Fibroblast of lung (primary cell): ENCODE data around the gene SERP1. TPM values are rescaled to one million over a fixed set of nuclear protein-coding genes. Genes with fewer than 3 reads are reported as not detected.
"Not testable (repeated sequence)": the region's sequence is repeated elsewhere in the genome, so short reads cannot be mapped to it uniquely, and the experiment has no call there.

Source experiments
- DNase-seq, 2 donors: peaks; one replicate each; pipeline versions ENCODE4 v3.0.0 to v3.0.0-alpha.2; 2010; ENCODE audit warnings: low read depth in 2 of 2
- H2AFZ ChIP-seq: 2 replicates; pipeline ENCODE4 v1.5.1; 2012; ENCODE audit warnings: low read length, control low read depth, inconsistent platforms
- H3K27ac ChIP-seq: 2 replicates; pipeline ENCODE4 v1.5.1; 2011; ENCODE audit warnings: low read length, control low read depth; ENCODE audit not compliant: insufficient read depth
- H3K27me3 ChIP-seq: 2 replicates; pipeline ENCODE4 v1.5.1; 2011; ENCODE audit warnings: mild to moderate bottlenecking, low read length; ENCODE audit not compliant: control insufficient read depth, insufficient read depth
- H3K36me3 ChIP-seq: 2 replicates; pipeline ENCODE4 v1.5.1; 2011; ENCODE audit warnings: low read length; ENCODE audit not compliant: control insufficient read depth, insufficient read depth
- H3K4me1 ChIP-seq: 2 replicates; pipeline ENCODE4 v1.5.1; 2011; ENCODE audit warnings: low read length; ENCODE audit not compliant: control insufficient read depth, insufficient read depth; ENCODE audit errors: extremely low read depth
- H3K4me2 ChIP-seq: 2 replicates; pipeline ENCODE4 v1.5.1; 2011; ENCODE audit warnings: low read length, control low read depth; ENCODE audit not compliant: insufficient read depth; ENCODE audit errors: extremely low read depth
- H3K4me3 ChIP-seq, 4 experiments: fragments of 200-600 bp in 1 of 4; sonication (generic) in 1 of 4; replicated peaks in 1 of 4; 2 replicates each; pipeline ENCODE4 v1.5.1; 2011 to 2016; ENCODE audit warnings: low read length in 4 of 4, low read depth in 3 of 4, mild to moderate bottlenecking in 3 of 4, control low read depth in 2 of 4, inconsistent platforms in 1 of 4, mixed read lengths in 1 of 4; ENCODE audit not compliant: insufficient read depth in 1 of 4; ENCODE audit errors: control extremely low read depth in 1 of 4
- H3K79me2 ChIP-seq: 2 replicates; pipeline ENCODE4 v1.5.1; 2012; ENCODE audit warnings: mild to moderate bottlenecking, low read length, inconsistent platforms; ENCODE audit not compliant: control insufficient read depth, insufficient read depth
- H3K9ac ChIP-seq: 2 replicates; pipeline ENCODE4 v1.5.1; 2011; ENCODE audit warnings: mild to moderate bottlenecking, low read length, control low read depth; ENCODE audit not compliant: insufficient read depth
- H3K9me3 ChIP-seq: 2 replicates; pipeline ENCODE4 v1.5.1; 2012; ENCODE audit warnings: low read depth, low read length; ENCODE audit not compliant: control insufficient read depth, insufficient read depth
- H4K20me1 ChIP-seq: 2 replicates; pipeline ENCODE4 v1.5.1; 2011; ENCODE audit warnings: low read length; ENCODE audit not compliant: control insufficient read depth, insufficient read depth; ENCODE audit errors: extremely low read depth
- EZH2 ChIP-seq: IDR thresholded peaks from 2 replicates; pipeline ENCODE4 v1.5.1; 2012; ENCODE audit warnings: low read length, control low read depth, mild to moderate bottlenecking; ENCODE audit errors: missing control alignments
- polyA plus RNA-seq, 2 donors: library from polyadenylated mRNA; depleted of rRNA in 1 of 2; stranded (reverse) in 1 of 2; unstranded in 1 of 2; fragments of >200 nt; gene quantifications; 2 replicates each; pipeline ENCODE4 v1.2.1, GENCODE V29; 2011 to 2012; ENCODE audit warnings: missing spikeins in 1 of 2
- total RNA-seq: library from RNA; depleted of rRNA; stranded (reverse); fragments of >200 nt; gene quantifications from 2 replicates; pipeline ENCODE4 v1.2.1, GENCODE V29; 2014
- TF ChIP-seq, protein P1 (sequence below), 2 donors: IDR thresholded peaks in 1 of 2; conservative IDR thresholded peaks in 1 of 2; 1 replicate in 1 of 2; 2 replicates in 1 of 2; pipeline ENCODE4 v1.5.1; 2011 to 2012; ENCODE audit warnings: low read length in 2 of 2, control low read depth in 1 of 2, inconsistent platforms in 1 of 2, low read depth in 1 of 2, mild to moderate bottlenecking in 1 of 2

The SERP1 gene
- total and polyA plus RNA-seq, 2 donors (not counting 1 experiment from before 2014, with no cell fraction given): 105 to 135 TPM

- no peaks in the 10 kb centered on the region for H3K27me3 ChIP-seq
- no peaks in the 10 kb centered on the region for H4K20me1 ChIP-seq
- H3K27ac ChIP-seq: no peak overlapping the region
- TF ChIP-seq, protein P1, sequence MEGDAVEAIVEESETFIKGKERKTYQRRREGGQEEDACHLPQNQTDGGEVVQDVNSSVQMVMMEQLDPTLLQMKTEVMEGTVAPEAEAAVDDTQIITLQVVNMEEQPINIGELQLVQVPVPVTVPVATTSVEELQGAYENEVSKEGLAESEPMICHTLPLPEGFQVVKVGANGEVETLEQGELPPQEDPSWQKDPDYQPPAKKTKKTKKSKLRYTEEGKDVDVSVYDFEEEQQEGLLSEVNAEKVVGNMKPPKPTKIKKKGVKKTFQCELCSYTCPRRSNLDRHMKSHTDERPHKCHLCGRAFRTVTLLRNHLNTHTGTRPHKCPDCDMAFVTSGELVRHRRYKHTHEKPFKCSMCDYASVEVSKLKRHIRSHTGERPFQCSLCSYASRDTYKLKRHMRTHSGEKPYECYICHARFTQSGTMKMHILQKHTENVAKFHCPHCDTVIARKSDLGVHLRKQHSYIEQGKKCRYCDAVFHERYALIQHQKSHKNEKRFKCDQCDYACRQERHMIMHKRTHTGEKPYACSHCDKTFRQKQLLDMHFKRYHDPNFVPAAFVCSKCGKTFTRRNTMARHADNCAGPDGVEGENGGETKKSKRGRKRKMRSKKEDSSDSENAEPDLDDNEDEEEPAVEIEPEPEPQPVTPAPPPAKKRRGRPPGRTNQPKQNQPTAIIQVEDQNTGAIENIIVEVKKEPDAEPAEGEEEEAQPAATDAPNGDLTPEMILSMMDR (conservative IDR thresholded peaks at IDR 0.05 in 1 of 2, IDR thresholded peaks at IDR 0.05 in 1 of 2; ENCODE audit: low read depth in 1 of 2, low read length in 2 of 2): no peak
- TF ChIP-seq EZH2: no peak
- H3K4me2 ChIP-seq: no peak overlapping the region
- DNase-seq: no peak
- no peaks in the 10 kb centered on the region for H3K36me3 ChIP-seq
- no peak overlapping the region for H2AFZ ChIP-seq
- no peaks in the 10 kb centered on the region for H3K9me3 ChIP-seq
- no peak overlapping the region for H3K4me3 ChIP-seq
- H3K79me2 ChIP-seq: no peaks in the 10 kb centered on the region
- H3K9ac ChIP-seq: no peak overlapping the region
- H3K4me1 ChIP-seq: no peaks in the 10 kb centered on the region
These were observed 37.9 kb downstream of the SERP1 start for GRCh38 chr3:150508401-150508800.

DNA sequence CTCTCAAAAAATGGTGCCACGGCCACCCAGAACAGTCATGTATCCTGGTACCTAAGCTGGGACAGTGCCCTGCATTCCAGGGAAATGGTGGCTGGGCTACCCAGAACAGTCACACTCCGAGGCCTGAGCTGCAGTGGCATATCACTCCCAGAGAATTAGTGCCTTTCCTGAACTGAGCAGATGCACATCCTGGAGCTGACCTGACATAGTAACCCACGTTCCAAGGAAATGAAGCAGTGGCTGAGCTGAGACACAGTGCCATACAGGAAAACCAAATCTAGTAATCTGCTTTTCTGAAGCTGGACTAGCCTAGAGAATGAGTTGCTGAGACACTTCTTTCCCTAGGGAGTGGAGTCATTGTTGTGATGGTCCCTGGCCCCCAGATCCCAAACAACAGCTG lies 41.8 kb downstream of the SERP1 start:
- Histone ChIP-seq H3K9me3 (no peaks in the 10 kb centered on the region), H3K36me3 (no peaks in the 10 kb centered on the region), H3K4me1 (no peaks in the 10 kb centered on the region), H3K9ac (no peak overlapping the region), H3K27me3 (no peaks in the 10 kb centered on the region), H2AFZ (no peak overlapping the region), H3K27ac (no peak overlapping the region), H3K4me3 (no peak overlapping the region), H3K79me2 (no peaks in the 10 kb centered on the region), H3K4me2 (no peak overlapping the region), H4K20me1 (no peaks in the 10 kb centered on the region)
- DNase-seq: no peak
- TF ChIP-seq EZH2: no peak
- TF ChIP-seq, protein P1 (conservative IDR thresholded peaks at IDR 0.05 in 1 of 2, IDR thresholded peaks at IDR 0.05 in 1 of 2; ENCODE audit: low read depth in 1 of 2, low read length in 2 of 2): no peak

DNA sequence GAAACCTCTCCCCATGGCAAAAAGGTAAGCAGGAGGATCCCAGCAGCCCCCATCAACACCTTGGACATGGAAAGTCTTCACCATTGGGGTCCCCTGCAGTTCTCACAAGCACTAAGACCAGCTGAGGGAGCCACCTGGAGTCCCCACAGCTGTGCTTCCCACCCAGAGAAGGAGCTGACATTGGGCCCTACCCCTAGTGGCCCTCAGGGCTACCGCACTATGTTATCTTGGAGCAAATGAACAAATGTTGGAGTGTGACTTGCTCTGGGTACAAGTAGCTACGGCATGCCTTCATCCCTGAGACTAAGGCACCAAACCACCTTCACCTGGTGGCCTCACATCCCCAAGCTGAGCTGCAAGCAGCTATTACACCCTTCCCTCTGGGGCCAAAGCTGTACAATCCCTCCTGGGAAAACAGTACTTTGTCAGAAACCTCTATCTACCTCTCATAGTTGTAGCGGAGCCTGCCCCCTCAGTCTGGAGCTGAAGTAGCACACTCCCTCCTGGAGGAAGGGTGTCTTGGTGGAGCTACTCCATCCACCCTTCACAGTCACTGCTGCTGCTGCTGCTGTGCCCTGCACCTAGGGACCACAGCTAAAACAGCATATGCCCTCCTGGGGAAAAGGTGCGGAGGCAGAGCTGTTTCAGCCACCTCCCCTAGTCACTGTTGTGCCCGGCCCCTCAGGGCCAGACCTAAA lies 42.7 kb downstream of the SERP1 start:
- Histone ChIP-seq H3K4me2 (no peak overlapping the region), H3K4me1 (no peaks in the 10 kb centered on the region), H3K4me3 (no peak overlapping the region), H2AFZ (no peak overlapping the region), H3K27ac (no peak overlapping the region), H3K9ac (no peak overlapping the region), H3K36me3 (no peaks in the 10 kb centered on the region), H3K9me3 (no peaks in the 10 kb centered on the region), H4K20me1 (no peaks in the 10 kb centered on the region), H3K27me3 (no peaks in the 10 kb centered on the region), H3K79me2 (no peaks in the 10 kb centered on the region)
- DNase-seq: no peak
- no peak for TF ChIP-seq EZH2
- TF ChIP-seq, protein P1 (conservative IDR thresholded peaks at IDR 0.05 in 1 of 2, IDR thresholded peaks at IDR 0.05 in 1 of 2; ENCODE audit: low read depth in 1 of 2, low read length in 2 of 2): no peak

DNA sequence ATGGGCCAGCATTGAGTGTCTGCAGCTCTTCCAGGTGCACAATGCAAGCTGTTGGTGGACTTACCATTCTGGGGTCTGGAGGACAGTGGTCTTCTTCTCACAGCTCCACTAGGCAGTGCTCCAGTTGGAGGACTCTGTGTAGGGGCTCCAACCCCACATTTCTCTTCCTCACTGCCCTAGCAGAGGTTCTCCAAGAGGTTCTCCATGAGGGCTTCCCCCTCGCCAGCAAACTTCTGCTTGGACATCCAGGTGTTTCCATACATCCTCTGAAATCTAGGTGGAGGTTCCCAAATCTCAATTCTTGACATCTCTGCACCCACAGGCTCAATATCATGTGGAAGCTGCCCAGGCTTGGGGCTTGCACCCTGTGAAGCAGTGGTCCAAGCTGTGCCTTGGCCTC lies 45.3 kb downstream of the SERP1 start:
- H3K4me1 ChIP-seq, H2AFZ ChIP-seq, H3K27me3 ChIP-seq, H3K4me2 ChIP-seq, H3K4me3 ChIP-seq, DNase-seq, H3K9ac ChIP-seq, H3K9me3 ChIP-seq, H3K79me2 ChIP-seq, H3K36me3 ChIP-seq, H3K27ac ChIP-seq, H4K20me1 ChIP-seq: not testable (repeated sequence)
